CD4-positive, alpha-beta T cell (primary cell): ENCODE results near the gene AHDC1. TPM values are rescaled to one million over a fixed set of nuclear protein-coding genes. Genes with fewer than 3 reads are reported as not detected.

Experiments used
- total RNA-seq, 174 experiments: library from RNA in 2 of 174; stranded (reverse) in 2 of 174; gene quantifications; one replicate each; pipeline ENCODE4 v1.2.3 and lab custom pipeline; 2021 to 2026

The AHDC1 gene
- total RNA-seq, 2 experiments from 2014 or later, result 20.8 to 22.9 TPM

Other genes starting within 250 kb of the AHDC1 start
- 1 to 10 TPM; 8.5 to 8.8 TPM for gene MAP3K6, start 237.2 kb downstream of the AHDC1 start, total RNA-seq
- gene FCN3, start 229.3 kb downstream of the AHDC1 start, total RNA-seq, result not detected
- gene CD164L2, start 220.8 kb downstream of the AHDC1 start, total RNA-seq, result not detected
- gene GPR3, start 211.5 kb downstream of the AHDC1 start, total RNA-seq, result under 1 TPM; 0.14 to 0.19 TPM
- 100 to 1,000 TPM; 119 to 121 TPM for gene WASF2, start 114.0 kb downstream of the AHDC1 start, total RNA-seq
- 1 to 10 TPM; 3.0 to 3.2 TPM for gene FGR, start 31.0 kb upstream of the AHDC1 start, total RNA-seq
- 10 to 100 TPM; 33.6 to 36.2 TPM for gene IFI6, start 68.0 kb upstream of the AHDC1 start, total RNA-seq
- gene FAM76A, start 121.8 kb upstream of the AHDC1 start, total RNA-seq, result 10 to 100 TPM; 26.0 to 28.7 TPM
- 10 to 100 TPM; 20.3 to 22.7 TPM for gene STX12, start 169.1 kb upstream of the AHDC1 start, total RNA-seq
- 10 to 100 TPM; 14.8 to 15.7 TPM for gene PPP1R8, start 226.6 kb upstream of the AHDC1 start, total RNA-seq